Caco-2 (cell line): Measurements from ENCODE around the gene LTB4R2. TPM values are rescaled to one million over a fixed set of nuclear protein-coding genes. Genes with fewer than 3 reads are reported as not detected.

ENCODE experiments used
- BruUV-seq: library from RNA; stranded (reverse); fragments of 400-500 nt; replicated peaks from 2 replicates; lab custom pipeline; 2021; lab: Mats Ljungman, UMichigan
- CTCF ChIA-PET: fragments of 300-600 bp; sonication (Branson Sonifier 250); formaldehyde crosslinking; loops from one replicate; lab custom pipeline; 2022; ENCODE audit warnings: antibody characterized with exemption; lab: Charles Lee
- POLR2A ChIA-PET: fragments of 300-600 bp; sonication (Branson Sonifier 250); formaldehyde crosslinking; loops from one replicate; lab custom pipeline; 2022; ENCODE audit warnings: antibody characterized with exemption; lab: Charles Lee
- DNase-seq, 2 experiments: peaks; one replicate each; pipeline versions ENCODE4 v3.0.0 to v3.0.0-alpha.2; 2020 to 2022
- H3K27me3 ChIP-seq: replicated peaks from 2 replicates; pipeline ENCODE4 v1.6.0; 2011; ENCODE audit warnings: low read length; ENCODE audit not compliant: control insufficient read depth, insufficient read depth
- H3K36me3 ChIP-seq: 2 replicates; pipeline ENCODE4 v1.5.1; 2011; ENCODE audit warnings: low read length; ENCODE audit not compliant: control insufficient read depth, insufficient read depth
- H3K4me1 ChIP-seq: fragments of 250-450 bp; sonication (Bioruptor Pico); 2 replicates; pipeline ENCODE4 v1.5.1; 2020; ENCODE audit warnings: mild to moderate bottlenecking
- H3K4me3 ChIP-seq: 2 replicates; pipeline ENCODE4 v1.5.1; 2011; ENCODE audit warnings: low read depth, mild to moderate bottlenecking, control low read depth, low read length
- H3K9me3 ChIP-seq: fragments of 250-450 bp; sonication (Bioruptor Pico); 2 replicates; pipeline ENCODE4 v1.5.1; 2020; ENCODE audit warnings: mild to moderate bottlenecking, moderate library complexity
- H3K27ac Mint-ChIP-seq: one replicate; pipeline ENCODE4 v1.8.0; 2022; ENCODE audit warnings: mixed read lengths; ENCODE audit not compliant: unreplicated experiment
- H3K27me3 Mint-ChIP-seq: one replicate; pipeline ENCODE4 v1.8.0; 2022; ENCODE audit warnings: mixed read lengths; ENCODE audit not compliant: insufficient read depth, unreplicated experiment
- H3K36me3 Mint-ChIP-seq: one replicate; pipeline ENCODE4 v1.8.0; 2022; ENCODE audit warnings: mild to moderate bottlenecking, mixed read lengths; ENCODE audit not compliant: insufficient read depth, unreplicated experiment
- H3K4me1 Mint-ChIP-seq: one replicate; pipeline ENCODE4 v1.8.0; 2022; ENCODE audit warnings: low read depth, mixed read lengths; ENCODE audit not compliant: unreplicated experiment
- H3K4me3 Mint-ChIP-seq: one replicate; pipeline ENCODE4 v1.8.0; 2022; ENCODE audit warnings: mild to moderate bottlenecking, moderate library complexity, mixed read lengths; ENCODE audit not compliant: unreplicated experiment
- H3K9me3 Mint-ChIP-seq: one replicate; pipeline ENCODE4 v1.8.0; 2022; ENCODE audit warnings: mixed read lengths; ENCODE audit not compliant: unreplicated experiment
- CTCF ChIP-seq, 2 experiments: fragments of 200-600 bp in 1 of 2; IDR thresholded peaks; 1 replicate in 1 of 2; 2 replicates in 1 of 2; pipeline versions ENCODE4 v1.5.1 to v1.8.0; 2011 to 2022; ENCODE audit warnings: antibody characterized with exemption in 1 of 2, control low read depth in 1 of 2, inconsistent platforms in 1 of 2, low read depth in 1 of 2, low read length in 1 of 2, mild to moderate bottlenecking in 1 of 2, moderate library complexity in 1 of 2; ENCODE audit not compliant: insufficient read depth in 1 of 2, severe bottlenecking in 1 of 2, unreplicated experiment in 1 of 2
- intact Hi-C: fragments of 100-400 bp; cut with micrococcal nuclease; formaldehyde crosslinking; loops from one replicate; pipeline ENCODE4 v1.10.0; 2022; ENCODE audit not compliant: unreplicated experiment
- total RNA-seq: library from RNA; stranded (reverse); gene quantifications from 2 replicates; pipeline ENCODE4 v1.2.3, GENCODE V29; 2022

LTB4R2 gene
- total RNA-seq, 1 experiment from 2014 or later, result 10.3 TPM

GRCh38 chr14:24297190-24297964, 12.6 kb upstream of the LTB4R2 start:
- ChIA-PET POLR2A (interaction anchor here (0.6 to 2.0 kb wide), 5 partner anchors 11 to 55 kb away, joined by 3 to 32 read pairs (median 4); partner anchors contain the start of genes RABGGTA and TINF2), CTCF (interaction anchor here (0.7 to 5.8 kb wide), 16 partner anchors 11 to 183 kb away, joined by 3 to 157 read pairs (median 5); partner anchors contain the start of genes CHMP4A, CIDEB, DCAF11 and MDP1)
- Mint-ChIP-seq H3K27ac (peak overlapping the region; percentile 8), H3K9me3 (no peaks in the 10 kb centered on the region), H3K4me1 (peaks cover 15% of the 10 kb centered on the region), H3K27me3 (no peaks in the 10 kb centered on the region), H3K4me3 (no peak overlapping the region), H3K36me3 (peaks cover 36% of the 10 kb centered on the region)
- intact Hi-C loops, result loop anchor here (1.0 kb wide), 3 partner anchors 26 to 81 kb away; partner anchors contain the start of genes MDP1 and RABGGTA
- Histone ChIP-seq H3K9me3 (no peaks in the 10 kb centered on the region), H3K4me1 (peaks cover 5% of the 10 kb centered on the region), H3K27me3 (no peaks in the 10 kb centered on the region), H3K36me3 (peaks cover 5% of the 10 kb centered on the region), H3K4me3 (no peak overlapping the region)
- peak in 1 of 2 experiments; percentile 53 for DNase-seq
- BruUV-seq, result no TSS peak
- peak in 1 of 2 experiments; percentile 71 for TF ChIP-seq CTCF (IDR thresholded peaks at IDR 0.05; ENCODE audit: insufficient read depth in 1 of 2, low read depth in 1 of 2, low read length in 1 of 2, severe bottlenecking in 1 of 2, unreplicated experiment in 1 of 2)

- intact Hi-C loops, result loop anchor here (1.0 kb wide), 1 partner anchor 9 kb away; no protein-coding TSS in a partner anchor
These were observed 11.1 kb upstream of the LTB4R2 start for GRCh38 chr14:24298892-24299254.

More at GRCh38 chr14:24298892-24299254, 11.1 kb upstream of the LTB4R2 start:
- no TSS peak for BruUV-seq
- peak overlapping the region; percentile 88 for H3K4me3 ChIP-seq
- peak in 1 of 2 experiments; percentile 17 for DNase-seq
- ChIA-PET CTCF (interaction anchor here (0.8 to 5.8 kb wide), 6 partner anchors 9 to 137 kb away, joined by 3 to 157 read pairs (median 4); partner anchors contain the start of genes CIDEB, MDP1 and TINF2), POLR2A (interaction anchor here (3.1 kb wide), 1 partner anchor 56 kb away, joined by 36 read pairs; the partner anchor contains the start of gene TINF2)
- no peaks in the 10 kb centered on the region for H3K9me3 ChIP-seq
- no peaks in the 10 kb centered on the region for H3K27me3 Mint-ChIP-seq
- peak overlapping the region; percentile 96 for H3K4me3 Mint-ChIP-seq
- H3K36me3 ChIP-seq, result peaks cover 2% of the 10 kb centered on the region
- no peak for TF ChIP-seq CTCF (IDR thresholded peaks at IDR 0.05; ENCODE audit: insufficient read depth in 1 of 2, low read depth in 1 of 2, low read length in 1 of 2, severe bottlenecking in 1 of 2, unreplicated experiment in 1 of 2)
- H3K36me3 Mint-ChIP-seq, result peaks cover 45% of the 10 kb centered on the region
- no peaks in the 10 kb centered on the region for H3K27me3 ChIP-seq
- H3K27ac Mint-ChIP-seq, result peak overlapping the region; percentile 94
- H3K4me1 ChIP-seq, result peaks cover 5% of the 10 kb centered on the region
- no peaks in the 10 kb centered on the region for H3K9me3 Mint-ChIP-seq
- peaks cover 15% of the 10 kb centered on the region for H3K4me1 Mint-ChIP-seq
